Measurements from ENCODE around the gene CCDC170. TPM values are rescaled to one million over a fixed set of nuclear protein-coding genes. Genes with fewer than 3 reads are reported as not detected.

The CCDC170 gene
- total RNA-seq, 6 donors from 2014 or later, result 1.7 to 28.3 (median 5.2) TPM

DNA sequence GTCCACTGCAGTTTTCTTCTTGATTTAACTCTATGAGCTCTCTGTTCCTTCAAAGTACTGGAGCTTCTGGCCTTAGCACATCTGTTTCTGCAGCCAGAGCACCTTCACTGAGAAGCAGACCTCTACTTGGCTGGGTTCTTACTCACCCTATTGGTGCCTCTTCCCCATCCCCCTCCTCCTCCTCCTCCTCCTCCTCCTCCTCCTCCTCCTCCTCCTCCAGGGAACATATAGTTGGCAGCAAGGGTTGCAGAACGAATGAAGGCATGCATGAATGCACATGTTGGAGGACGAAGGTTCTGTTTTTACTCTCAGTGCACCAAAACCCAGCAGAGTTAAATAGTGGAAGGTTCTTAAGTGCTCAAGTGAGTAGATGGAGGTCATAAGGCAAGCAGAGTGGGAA is 172.7 kb downstream of the CCDC170 start:
- Histone ChIP-seq H3K4me3 (no peak overlapping the region), H3K27ac (no peak overlapping the region), H3K9me3 (no peaks in the 10 kb centered on the region), H3K27me3 (no peaks in the 10 kb centered on the region), H3K36me3 (no peaks in the 10 kb centered on the region), H3K4me1 (peaks cover 0 to 2% (median 0%) of the 10 kb centered on the region in 4 donors)
- ATAC-seq (ENCODE audit: low FRiP score in 2 of 2) (no peak), DNase-seq (no peak)
- 68 to 76% methylated on average over 2 of the region's 2 CpGs for WGBS, 2 donors
- TF ChIP-seq POLR2A (IDR thresholded peaks at IDR 0.05) (no peak), EP300 (IDR thresholded peaks at IDR 0.05) (no peak), POLR2AphosphoS5 (IDR thresholded peaks at IDR 0.05) (no peak)
- TF ChIP-seq, protein P1, sequence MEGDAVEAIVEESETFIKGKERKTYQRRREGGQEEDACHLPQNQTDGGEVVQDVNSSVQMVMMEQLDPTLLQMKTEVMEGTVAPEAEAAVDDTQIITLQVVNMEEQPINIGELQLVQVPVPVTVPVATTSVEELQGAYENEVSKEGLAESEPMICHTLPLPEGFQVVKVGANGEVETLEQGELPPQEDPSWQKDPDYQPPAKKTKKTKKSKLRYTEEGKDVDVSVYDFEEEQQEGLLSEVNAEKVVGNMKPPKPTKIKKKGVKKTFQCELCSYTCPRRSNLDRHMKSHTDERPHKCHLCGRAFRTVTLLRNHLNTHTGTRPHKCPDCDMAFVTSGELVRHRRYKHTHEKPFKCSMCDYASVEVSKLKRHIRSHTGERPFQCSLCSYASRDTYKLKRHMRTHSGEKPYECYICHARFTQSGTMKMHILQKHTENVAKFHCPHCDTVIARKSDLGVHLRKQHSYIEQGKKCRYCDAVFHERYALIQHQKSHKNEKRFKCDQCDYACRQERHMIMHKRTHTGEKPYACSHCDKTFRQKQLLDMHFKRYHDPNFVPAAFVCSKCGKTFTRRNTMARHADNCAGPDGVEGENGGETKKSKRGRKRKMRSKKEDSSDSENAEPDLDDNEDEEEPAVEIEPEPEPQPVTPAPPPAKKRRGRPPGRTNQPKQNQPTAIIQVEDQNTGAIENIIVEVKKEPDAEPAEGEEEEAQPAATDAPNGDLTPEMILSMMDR (IDR thresholded peaks at IDR 0.05), result no peak

DNA sequence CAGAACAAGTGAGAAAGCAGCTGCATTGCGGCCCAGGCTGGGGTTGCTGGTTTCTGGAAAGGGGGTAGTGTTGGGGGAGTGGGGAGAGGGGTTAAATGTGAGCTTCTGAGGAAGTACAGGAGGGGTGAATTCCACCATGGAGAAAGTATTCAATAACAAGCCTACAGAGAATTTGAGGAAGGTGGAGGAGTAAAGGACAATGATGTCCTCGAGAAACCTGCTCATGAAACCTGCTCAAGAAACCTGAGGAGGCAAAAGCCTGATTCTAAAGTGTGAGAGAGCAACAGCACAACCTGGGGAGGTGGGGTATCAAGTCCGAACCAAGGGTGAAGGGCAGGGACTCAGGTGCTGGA is 175.4 kb downstream of the CCDC170 start:
- H3K4me1 ChIP-seq, result peaks cover 0 to 2% (median 0%) of the 10 kb centered on the region in 4 donors
- no peak overlapping the region for H3K4me3 ChIP-seq
- no peaks in the 10 kb centered on the region for H3K9me3 ChIP-seq
- WGBS, 2 donors, result 88 to 92% methylated on average over 3 of the region's 3 CpGs
- no peak for TF ChIP-seq EP300 (IDR thresholded peaks at IDR 0.05)
- no peak for TF ChIP-seq POLR2AphosphoS5 (IDR thresholded peaks at IDR 0.05)
- TF ChIP-seq, protein P1 (IDR thresholded peaks at IDR 0.05), result no peak
- TF ChIP-seq POLR2A (IDR thresholded peaks at IDR 0.05), result no peak
- H3K27ac ChIP-seq, result no peak overlapping the region
- no peaks in the 10 kb centered on the region for H3K36me3 ChIP-seq
- no peaks in the 10 kb centered on the region for H3K27me3 ChIP-seq
- DNase-seq, result no peak
- ATAC-seq (ENCODE audit: low FRiP score in 2 of 2), result no peak

DNA sequence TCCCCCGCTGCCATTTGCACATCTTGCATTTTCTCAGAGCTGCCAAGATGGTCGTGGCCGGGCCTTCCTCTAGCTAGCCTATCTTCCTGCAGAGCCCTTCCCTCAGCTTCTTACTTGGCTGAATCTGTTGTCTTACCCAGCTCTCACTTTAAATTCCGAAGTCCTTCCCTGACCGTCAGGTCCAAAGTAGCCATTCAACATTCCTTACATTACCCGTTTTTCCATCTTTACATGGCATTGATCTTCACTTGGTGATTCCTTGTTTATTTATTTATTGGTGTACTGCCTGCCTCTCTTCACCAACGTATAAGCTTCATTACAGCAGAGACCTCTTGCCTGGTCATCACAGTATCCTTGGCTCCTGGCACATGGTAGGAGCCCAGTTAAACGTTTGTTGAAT is 176.3 kb downstream of the CCDC170 start:
- Histone ChIP-seq H3K27ac (no peak overlapping the region), H3K9me3 (no peaks in the 10 kb centered on the region), H3K4me1 (peaks cover 0 to 2% (median 0%) of the 10 kb centered on the region in 4 donors), H3K36me3 (no peaks in the 10 kb centered on the region), H3K27me3 (no peaks in the 10 kb centered on the region), H3K4me3 (no peak overlapping the region)
- DNase-seq, result no peak
- no peak for TF ChIP-seq POLR2A (IDR thresholded peaks at IDR 0.05)
- TF ChIP-seq, protein P1 (IDR thresholded peaks at IDR 0.05), result no peak
- no peak for TF ChIP-seq EP300 (IDR thresholded peaks at IDR 0.05)
- TF ChIP-seq POLR2AphosphoS5 (IDR thresholded peaks at IDR 0.05), result no peak
- no peak for ATAC-seq (ENCODE audit: low FRiP score in 2 of 2)
- WGBS, 2 donors, result 81 to 83% methylated on average over 8 of the region's 8 CpGs

Small RNA genes within 50 kb of the gene (small RNA-seq; reads per million reads assigned to genes)
- 0 to 0.14 (median 0) reads per million in 4 donors for gene RNU6-813P

Other genes starting within 250 kb of the CCDC170 start
- 10 to 100 TPM in 3 of 6 donors, 1 to 10 TPM in 3; 4.2 to 18.5 (median 10.9) TPM for gene ZBTB2, start 102.5 kb upstream of the CCDC170 start, total RNA-seq
- gene RMND1, start 41.9 kb upstream of the CCDC170 start, total RNA-seq, result 10 to 100 TPM; 17.0 to 59.7 (median 24.0) TPM

All from upper lobe of left lung (tissue), 6 donors.